ENCODE data around the gene TNNI3. TPM values are rescaled to one million over a fixed set of nuclear protein-coding genes. Genes with fewer than 3 reads are reported as not detected.

The TNNI3 gene
- total and polyA plus RNA-seq, 9 of the 15 experiments (the other 6 are each of a cell fraction or from before 2014, with no cell fraction given): 4.7 to 158 (median 42.0) TPM

DNA sequence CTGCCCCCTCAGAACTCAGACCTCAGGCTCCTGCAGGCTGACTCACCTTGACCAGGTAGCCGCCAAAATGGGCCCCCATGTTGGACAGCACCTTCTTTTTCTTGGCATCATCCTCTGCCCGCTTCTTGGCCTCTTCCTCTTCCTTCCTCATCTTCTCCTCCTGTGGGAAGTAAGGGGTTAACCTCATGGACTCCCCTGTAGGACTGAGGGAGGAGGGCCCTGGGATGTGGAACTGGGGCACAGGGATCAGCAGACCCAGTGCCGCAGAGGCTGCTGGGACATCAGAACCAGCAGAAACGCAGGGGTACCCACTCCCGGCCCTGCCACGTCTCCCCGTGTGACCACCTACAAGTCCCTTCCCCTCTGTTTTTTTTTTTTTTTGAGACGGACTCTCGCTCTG is 19.6 kb downstream of the TNNI3 start:
- H3K79me2 ChIP-seq (ENCODE audit: control insufficient read depth, insufficient read depth, low read length): no peaks in the 10 kb centered on the region
- H4K20me1 ChIP-seq (replicated peaks; ENCODE audit: control insufficient read depth, insufficient read depth, low read length): no peaks in the 10 kb centered on the region
- H2AFZ ChIP-seq (ENCODE audit: low read depth, low read length): no peak overlapping the region
- H3K4me1 ChIP-seq (replicated peaks in 1 of 2; ENCODE audit: control insufficient read depth in 2 of 2, insufficient read depth in 2 of 2, low read length in 2 of 2): peaks cover 0 to 32% of the 10 kb centered on the region in 2 experiments; a peak in 2 of 5 replicates
- CTCF ChIA-PET (ENCODE audit: low intra/inter-chr PET ratio): no interaction called here
- 89% methylated on average over 4 of the region's 9 CpGs for WGBS (ENCODE audit: insufficient coverage, low coverage, missing lambda C conversion rate)
- TF ChIP-seq, protein P1, sequence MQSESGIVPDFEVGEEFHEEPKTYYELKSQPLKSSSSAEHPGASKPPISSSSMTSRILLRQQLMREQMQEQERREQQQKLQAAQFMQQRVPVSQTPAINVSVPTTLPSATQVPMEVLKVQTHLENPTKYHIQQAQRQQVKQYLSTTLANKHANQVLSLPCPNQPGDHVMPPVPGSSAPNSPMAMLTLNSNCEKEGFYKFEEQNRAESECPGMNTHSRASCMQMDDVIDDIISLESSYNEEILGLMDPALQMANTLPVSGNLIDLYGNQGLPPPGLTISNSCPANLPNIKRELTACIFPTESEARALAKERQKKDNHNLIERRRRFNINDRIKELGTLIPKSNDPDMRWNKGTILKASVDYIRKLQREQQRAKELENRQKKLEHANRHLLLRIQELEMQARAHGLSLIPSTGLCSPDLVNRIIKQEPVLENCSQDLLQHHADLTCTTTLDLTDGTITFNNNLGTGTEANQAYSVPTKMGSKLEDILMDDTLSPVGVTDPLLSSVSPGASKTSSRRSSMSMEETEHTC (IDR thresholded peaks at IDR 0.05): no peak
- TF ChIP-seq POLR2G (IDR thresholded peaks at IDR 0.05; ENCODE audit: low read depth, low read length): peak; percentile 42; the same call in 1 of the 2 replicates
- intact Hi-C loops (cut with micrococcal nuclease) (no loop called here), in situ Hi-C loops (cut with MboI) (loop anchor here (25.0 kb wide), 1 partner anchor 499 kb away; the partner anchor contains the start of genes CCDC106, ZNF580 and ZNF581)
- H3K9me1 ChIP-seq (ENCODE audit: control insufficient read depth, insufficient read depth, low read length): no peaks in the 10 kb centered on the region
- peaks cover 57% of the 10 kb centered on the region for H3K36me3 ChIP-seq (ENCODE audit: control insufficient read depth, insufficient read depth, low read length)
- H3K27me3 ChIP-seq (ENCODE audit: control insufficient read depth in 2 of 2, insufficient read depth in 2 of 2, low read length in 2 of 2): no peaks in the 10 kb centered on the region
- no peak for ATAC-seq
- H3K4me3 ChIP-seq: no peak overlapping the region
- no peak overlapping the region for H3K9ac ChIP-seq (ENCODE audit: insufficient read depth in 1 of 2, low read depth in 2 of 2, low read length in 2 of 2)
- H3K27ac ChIP-seq (ENCODE audit: extremely low read depth, low read depth, low read length): no peak overlapping the region
- H3K4me2 ChIP-seq (ENCODE audit: insufficient read depth, low read length): no peak overlapping the region
- DNase-seq (ENCODE audit: extremely low read depth in 1 of 4, low spot score in 3 of 4): peak in 1 of 4 experiments; percentile 5
- no peaks in the 10 kb centered on the region for H3K9me3 ChIP-seq (replicated peaks; ENCODE audit: control insufficient read depth, insufficient read depth, low read depth, low read length)
- POLR2A ChIA-PET: no interaction called here
- FAIRE-seq: no peak
- BruUV-seq (replicated peaks): no TSS peak
